NCI-H82 (cell line): ENCODE data around the gene FRMD4A.
"Not testable (repeated sequence)": the region's sequence is repeated elsewhere in the genome, so short reads cannot be mapped to it uniquely, and the experiment has no call there.

Experiments used
- DNase-seq: peaks from one replicate; lab custom pipeline; 2025; lab: John Stamatoyannopoulos, UW

Gene FRMD4A

DNA sequence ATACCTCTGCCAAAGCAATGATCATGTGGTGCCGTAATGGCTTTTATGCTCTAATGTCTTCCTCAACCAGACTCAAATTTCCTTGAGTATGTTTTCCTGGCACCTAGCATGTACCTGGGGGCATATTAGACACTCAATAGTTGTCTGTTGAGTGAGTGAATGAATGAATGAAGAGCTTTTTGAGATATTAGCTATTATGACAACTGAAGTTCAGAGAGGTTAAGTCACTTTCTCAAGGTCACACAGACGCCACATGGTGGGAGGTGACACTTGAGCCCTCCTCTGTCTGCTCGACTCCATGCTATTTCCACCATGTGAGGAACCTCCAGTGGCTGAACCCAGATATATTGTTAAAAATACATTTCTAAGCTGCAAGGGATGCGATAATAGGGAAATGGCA is 611.9 kb downstream of the FRMD4A start:
- no peak for DNase-seq

DNA sequence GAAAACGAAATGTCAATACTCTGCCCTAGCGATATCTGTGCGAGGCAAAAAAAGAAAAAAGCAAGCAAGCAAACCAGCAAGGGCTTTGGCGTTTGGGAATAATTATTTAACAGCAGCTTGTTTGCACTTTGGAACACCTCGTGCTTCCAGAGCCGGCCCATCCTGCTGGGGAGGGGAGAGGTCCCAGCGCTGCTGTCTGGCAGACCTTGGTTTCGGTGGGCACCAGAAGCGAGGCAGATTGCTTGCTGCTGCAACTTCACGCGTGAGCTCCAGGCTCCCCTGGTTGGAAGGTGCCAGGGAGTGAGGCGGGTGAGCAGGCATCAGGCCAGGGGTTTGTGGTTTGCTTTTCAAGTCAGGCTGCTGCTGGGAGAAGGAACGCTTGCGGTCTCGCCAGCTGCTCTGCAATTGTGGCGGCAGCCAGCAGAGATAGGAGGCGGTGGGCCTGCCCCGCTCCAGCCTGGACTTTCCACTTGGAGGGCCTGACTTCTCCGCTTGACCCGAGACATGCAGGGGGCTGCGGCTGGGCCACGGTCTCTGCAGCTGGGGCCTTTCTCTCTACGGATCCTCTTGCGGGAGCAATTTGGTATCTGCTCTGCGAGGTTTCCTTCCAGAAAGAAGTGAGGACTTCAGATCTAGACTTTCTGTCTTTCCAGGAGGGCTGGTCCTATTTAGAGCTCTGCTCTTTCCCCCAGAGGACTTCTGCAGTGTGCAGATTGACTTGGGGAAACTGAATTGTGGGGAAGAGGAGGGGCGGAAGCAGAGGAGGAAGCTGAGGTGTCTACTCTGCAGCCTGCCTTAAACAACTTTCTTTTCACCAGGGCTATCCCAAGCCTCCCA is 612.6 kb downstream of the FRMD4A start:
- DNase-seq: no peak

- no peak for DNase-seq
These were observed 613.2 kb downstream of the FRMD4A start for GRCh38 chr10:13717571-13717935.

- no peak for DNase-seq
These were observed 614.3 kb downstream of the FRMD4A start for GRCh38 chr10:13716081-13717071.

- not testable (repeated sequence) for DNase-seq
These were observed 615.1 kb downstream of the FRMD4A start for GRCh38 chr10:13715596-13715995.

GRCh38 chr10:13715100-13715499 is 615.6 kb downstream of the FRMD4A start:
- DNase-seq: no peak

DNA sequence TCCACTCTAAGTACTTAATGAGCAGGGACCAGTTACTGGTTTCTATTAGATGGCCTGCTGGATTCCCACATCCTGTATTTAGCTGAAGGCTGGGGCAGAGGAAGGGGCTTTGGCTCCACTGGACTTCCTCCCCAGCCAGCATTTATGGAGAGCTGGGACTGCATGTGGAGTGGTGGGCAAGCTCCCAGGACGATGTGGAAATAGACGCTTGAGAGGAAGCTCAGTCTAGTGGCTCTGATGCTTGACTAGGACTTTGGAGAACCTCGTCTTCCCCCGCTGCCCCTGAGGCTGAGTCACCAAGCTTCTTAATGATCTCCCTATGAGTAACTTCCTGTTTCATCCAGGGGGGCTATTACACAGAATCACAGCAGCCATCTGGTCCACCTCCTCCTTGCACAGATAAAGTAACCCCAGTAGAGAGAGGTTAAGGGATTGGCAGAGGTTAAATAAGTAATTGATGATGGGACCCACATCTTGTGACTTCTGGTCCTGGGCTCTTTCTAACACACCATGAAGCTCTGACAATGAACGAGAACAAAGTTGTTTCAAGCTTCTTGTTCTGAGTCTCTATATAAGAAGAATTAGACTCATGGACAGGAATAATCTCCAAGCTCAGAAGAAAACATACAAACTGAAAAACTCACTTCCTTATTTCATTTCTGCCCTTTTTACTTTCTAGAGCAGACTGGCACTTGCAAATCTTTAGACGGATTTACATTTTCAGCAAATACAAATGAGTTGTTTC is 617.7 kb downstream of the FRMD4A start:
- peak; percentile 37 for DNase-seq

DNA sequence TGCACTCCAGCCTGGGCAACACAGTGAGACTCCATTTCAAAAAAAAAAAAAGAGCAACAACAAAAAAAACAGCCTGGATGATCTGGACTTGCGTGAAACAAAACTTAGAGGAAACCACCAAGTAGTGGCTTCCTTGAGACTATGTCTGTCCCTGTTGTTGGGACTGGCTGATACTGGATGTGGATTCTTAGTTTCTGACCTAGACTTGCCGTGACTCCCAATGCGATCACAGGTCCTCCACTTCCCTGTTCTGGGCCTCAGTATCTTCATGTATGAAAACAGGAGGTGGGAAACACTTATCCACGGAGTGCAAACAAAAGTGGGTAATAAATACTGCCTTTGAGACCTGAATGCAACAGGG is 618.3 kb downstream of the FRMD4A start:
- DNase-seq: no peak

DNA sequence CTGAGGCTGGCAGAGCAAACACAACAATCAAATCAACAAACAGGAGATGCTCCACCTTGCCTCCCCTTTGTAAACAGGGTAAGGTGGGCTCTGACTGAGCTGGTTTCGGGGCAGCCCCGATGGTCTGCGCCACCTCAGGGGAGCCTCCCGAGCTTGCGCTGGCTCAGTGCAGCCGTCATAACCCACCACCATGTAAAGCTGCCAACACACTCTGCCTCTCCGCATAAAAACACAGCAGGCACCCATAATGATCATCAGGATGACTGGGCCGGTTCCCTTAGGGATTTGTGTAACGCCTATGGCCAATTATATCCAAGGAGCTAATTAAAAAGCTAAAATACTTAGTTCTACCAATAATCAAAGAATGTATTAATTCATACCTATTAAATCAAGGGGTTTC is 619.4 kb downstream of the FRMD4A start:
- no peak for DNase-seq

GRCh38 chr10:13709931-13710650 is 620.6 kb downstream of the FRMD4A start:
- DNase-seq: no peak

GRCh38 chr10:13708256-13708990 is 622.3 kb downstream of the FRMD4A start:
- DNase-seq: no peak

GRCh38 chr10:13707156-13707881 is 623.4 kb downstream of the FRMD4A start:
- no peak for DNase-seq

DNA sequence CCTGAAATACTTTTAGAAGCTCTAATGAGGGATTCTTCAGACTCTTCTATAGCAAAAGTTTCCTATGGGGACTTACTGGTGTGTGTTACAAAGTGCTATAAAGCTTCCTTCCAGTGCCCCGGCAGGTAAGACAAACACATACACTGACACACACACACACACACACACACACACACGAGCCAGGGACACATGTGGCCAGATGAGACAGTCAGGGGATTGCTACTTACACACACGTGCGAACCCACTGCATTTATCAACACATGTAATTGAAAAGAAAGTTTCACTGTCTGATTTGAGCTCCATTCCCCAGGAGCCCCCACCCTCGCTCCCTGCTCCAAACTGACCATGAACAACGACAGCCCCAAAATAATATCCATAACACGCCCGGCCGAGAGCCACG is 624.1 kb downstream of the FRMD4A start:
- DNase-seq: no peak

- DNase-seq: no peak
These were observed 624.5 kb downstream of the FRMD4A start for GRCh38 chr10:13706175-13706574.

- no peak for DNase-seq
These were observed 625.1 kb downstream of the FRMD4A start for GRCh38 chr10:13705526-13706174.

GRCh38 chr10:13704964-13705363 is 625.8 kb downstream of the FRMD4A start:
- DNase-seq: no peak

GRCh38 chr10:13703997-13704536 is 626.7 kb downstream of the FRMD4A start:
- DNase-seq: no peak

DNA sequence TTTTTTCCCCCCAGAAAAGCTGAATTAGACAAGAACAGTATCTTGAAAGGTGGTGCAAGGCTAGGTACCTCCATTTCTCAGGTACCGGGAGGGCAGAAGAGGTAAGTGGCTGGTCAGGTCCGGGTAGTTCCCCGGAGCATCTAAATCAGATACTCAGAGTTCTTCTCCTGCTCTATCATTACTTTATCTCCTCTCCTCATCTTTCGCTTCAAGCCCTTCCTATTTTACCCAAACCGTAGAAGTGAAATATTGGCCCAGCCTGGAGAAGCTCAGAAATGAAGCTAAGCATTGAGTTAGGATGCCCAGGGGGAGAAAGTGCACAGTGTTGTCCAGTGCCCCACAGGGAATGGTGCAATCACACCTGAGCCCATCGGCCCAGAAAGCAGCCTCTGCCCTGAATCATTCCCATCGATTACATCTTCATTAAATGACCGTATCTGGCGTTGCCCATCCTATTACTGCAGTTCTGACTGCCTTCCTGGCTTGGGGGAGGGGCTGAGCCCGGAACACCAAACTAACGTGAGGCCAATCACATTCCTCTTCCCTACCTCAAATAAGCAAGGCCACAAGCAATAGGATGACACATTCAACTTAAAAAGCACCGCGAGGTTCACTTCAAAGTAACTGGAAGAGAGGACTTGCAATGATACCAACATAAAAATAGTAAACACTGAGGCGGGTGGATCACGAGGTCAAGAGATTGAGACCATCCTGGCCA is 627.5 kb downstream of the FRMD4A start:
- no peak for DNase-seq
